GM20431 (cell line): ENCODE results near the gene WDR91.

Source experiments
- in situ Hi-C: fragments of 300-500 bp; cut with MseI, MboI; formaldehyde crosslinking; loops from one replicate; pipeline ENCODE4 v1.15.0; 2020; ENCODE audit warnings: low sequenced_read_pairs; ENCODE audit not compliant: unreplicated experiment

The WDR91 gene

GRCh38 chr7:135150072-135150782 lies 61.1 kb downstream of the WDR91 start:
- in situ Hi-C loops: loop anchor here (10.0 kb wide), 1 partner anchor 155 kb away; no protein-coding TSS in a partner anchor

DNA sequence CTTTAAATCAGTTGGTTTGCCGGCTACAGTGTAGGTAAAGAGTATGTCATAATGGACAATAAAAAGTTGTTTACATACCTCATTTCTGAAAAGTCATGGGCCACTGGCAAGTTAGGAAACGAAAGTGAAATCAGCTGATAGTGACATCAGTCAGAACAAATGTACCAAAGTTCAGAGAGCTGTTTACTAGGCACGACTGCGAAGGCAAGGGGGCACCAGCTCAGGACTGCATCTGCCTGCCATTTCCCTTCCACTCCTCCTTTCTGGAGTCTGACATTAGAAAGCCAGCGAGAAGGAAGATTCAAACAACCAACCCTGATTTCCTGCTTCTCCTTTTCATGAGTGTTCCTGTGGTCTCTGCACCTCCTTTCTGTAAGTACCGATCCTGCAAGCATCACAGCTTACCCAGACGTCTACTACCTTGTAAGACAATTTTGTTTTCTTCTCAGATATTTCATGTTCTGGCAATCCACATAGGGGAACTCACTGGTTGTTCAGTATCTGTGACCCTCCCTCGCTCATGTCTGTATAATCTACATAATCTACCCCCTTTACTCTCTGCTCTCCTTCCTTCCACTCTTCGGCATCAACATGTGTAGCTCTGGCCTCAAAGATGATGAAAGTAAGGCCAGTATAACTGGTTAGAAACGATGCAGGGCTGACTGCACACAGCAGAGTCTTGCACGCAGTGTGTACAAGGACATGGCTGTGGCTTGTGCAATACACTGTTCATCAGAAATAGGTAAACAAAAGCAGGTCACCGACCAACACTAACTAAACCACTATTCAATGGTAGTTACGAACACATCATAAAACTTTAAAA lies 63.2 kb downstream of the WDR91 start, which contains the start of gene TMEM140:
Gene TMEM140, plus strand, starts transcription at position 174 of the 823 bp plus-strand sequence. CDS start 16,370 bp downstream, outside the sequence.
- in situ Hi-C loops: no loop called here

DNA sequence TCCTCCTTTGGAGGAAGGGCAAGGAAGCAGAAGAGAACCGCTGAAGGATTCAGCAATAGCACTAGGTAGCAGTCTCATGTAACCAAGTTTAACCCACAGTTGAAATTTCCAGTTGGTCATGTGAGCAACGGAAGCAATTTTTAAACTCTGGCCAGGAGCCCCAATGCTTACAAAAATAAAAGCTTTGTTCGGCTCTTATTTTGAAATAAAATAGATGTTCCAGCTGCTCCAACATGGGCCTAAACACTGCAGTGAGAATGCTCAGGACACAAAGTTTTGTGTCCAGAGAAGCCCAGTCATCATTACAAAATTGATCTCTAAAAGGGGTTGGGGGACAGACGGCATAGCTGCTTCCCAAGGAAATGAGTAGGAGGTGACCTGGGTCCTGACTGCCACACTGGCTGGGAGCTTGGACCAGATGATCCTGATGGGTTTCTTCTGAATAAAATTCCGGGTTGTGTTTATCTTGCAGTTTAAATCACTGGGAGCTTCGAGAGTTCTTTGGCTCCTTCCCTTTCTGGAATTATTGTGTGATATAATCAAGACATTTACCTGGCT lies 63.9 kb downstream of the WDR91 start:
- in situ Hi-C loops: no loop called here

DNA sequence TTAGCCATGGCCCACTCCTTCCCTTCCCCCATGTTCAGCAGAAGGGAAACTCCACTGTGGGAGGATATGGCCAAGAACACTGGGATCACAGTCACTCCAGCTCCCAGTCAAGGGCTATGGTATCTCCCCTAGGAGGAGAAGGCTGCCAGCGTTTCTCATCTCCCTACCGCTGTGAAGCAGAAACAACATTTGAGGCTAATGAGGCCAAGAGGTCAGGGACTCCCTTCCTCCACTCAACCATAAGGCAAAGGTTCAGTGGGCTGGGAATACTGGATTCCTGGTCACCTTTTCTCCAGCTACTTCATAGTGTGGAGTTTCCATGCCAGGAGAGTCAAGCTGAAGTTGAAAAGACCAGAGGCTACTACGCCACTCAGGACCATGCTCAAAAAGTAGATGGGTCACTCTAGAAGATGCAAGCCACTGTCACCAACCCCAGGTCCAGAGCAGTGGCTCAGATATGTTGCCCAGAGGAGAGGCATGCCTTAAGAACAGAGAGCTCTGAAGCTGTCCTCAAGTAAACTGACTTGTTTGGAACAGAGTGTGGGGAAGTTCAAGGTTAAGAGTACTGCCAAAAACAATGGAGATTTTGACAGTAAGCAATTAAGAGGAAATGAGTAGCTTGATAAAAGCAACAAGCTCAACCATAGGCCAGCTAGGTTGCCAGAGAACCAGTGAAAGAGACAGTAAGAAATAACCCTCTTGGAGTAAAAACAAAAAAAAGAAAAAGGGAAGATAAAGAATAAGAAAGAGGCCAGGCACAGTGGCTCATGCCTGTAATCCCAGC lies 67.2 kb downstream of the WDR91 start:
- in situ Hi-C loops: no loop called here
